T-helper 2 cell (primary cell): ENCODE data around the gene ZNF549.
A peak's percentile ranks its signal among the peaks of the same experiment; 100 is the strongest.

Experiments
- DNase-seq, 5 experiments: peaks; one replicate each; pipeline versions ENCODE4 v3.0.0 to v3.0.0-alpha.2; 2012 to 2022

Gene ZNF549

GRCh38 chr19:57570707-57571106, 43.6 kb downstream of the ZNF549 start:
- no peak for DNase-seq

DNA sequence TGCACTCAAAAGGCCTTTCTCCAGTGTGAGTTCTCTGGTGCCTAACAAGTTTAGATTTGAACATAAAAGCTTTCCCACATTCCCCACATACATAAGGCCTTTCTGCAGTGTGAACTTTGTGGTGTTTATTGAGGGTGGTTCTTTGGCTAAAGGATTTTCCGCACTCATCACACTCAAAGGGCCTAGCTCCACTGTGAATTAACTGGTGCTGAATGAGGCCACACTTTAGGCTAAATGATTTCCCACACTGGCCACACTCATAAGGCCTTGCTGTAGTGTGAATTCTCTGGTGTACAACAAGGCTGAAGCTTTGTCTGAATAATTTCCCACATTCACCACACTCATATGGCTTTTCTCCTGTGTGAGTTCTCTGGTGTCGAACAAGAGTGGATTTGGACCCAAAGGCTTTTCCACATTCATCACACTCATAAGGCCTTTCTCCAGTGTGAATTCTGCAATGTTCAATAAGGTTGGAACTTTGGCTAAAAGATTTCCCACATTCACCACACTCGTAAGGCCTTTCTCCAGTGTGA, 45.3 kb downstream of the ZNF549 start:
- DNase-seq = no peak

DNA sequence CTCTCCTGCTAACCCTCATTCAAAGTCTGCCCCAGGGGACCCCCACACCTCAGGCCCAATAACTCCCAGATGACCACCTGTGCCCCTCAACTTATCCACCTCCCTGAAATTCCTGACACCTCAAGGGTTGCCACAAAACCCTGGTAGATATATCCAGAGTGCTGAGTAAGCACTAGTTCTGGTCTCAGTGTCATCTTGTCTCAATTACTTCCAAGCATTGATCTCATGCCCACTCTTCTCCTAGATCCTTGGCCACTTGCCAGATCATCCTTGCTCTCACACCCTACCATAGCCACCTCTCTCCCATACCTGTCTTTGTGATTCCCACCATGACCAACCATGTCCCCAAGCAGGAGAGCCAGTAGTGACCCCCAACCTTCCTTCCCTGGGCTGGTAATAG, 49.5 kb downstream of the ZNF549 start:
- no peak for DNase-seq

DNA sequence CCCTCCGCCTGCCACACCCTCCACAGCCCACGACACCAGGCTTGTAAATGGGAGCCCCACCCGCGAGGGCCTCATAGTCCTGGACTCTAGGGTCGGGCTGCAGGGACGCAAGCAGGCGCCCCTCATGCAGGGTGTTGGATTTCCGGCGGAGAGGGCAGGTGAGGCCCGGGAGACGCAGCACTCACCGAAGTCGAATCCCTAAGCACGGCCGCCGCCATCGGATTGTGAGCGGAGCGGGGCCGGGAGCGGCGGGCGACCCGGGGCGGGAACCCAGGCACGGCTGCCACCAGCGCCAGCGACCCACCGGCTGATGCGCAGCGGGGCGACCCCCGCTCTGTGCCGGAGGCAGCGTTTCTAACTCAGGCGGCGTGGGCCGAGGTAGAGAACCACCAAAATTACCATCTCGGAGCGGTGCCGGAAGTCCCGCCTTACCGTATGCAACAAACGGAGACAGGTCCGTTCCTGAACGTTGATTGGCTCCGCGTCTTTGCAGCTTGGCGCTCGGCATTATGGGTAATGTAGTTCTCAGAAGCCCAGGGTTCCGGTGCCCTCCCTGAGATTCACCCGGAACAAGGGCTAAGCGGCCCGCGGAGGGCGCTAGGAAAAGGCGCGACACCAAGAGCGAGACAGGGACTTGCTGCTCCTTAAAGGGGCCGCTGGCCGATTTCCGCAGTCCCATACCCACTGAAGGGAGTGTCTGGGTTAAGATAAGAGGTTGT, 51.5 kb downstream of the ZNF549 start, which contains the start of gene ZNF416:
TSS of gene ZNF416 (minus strand) at position 425 of the 719 bp plus-strand sequence. CDS start at position 218, 207 bp downstream.
- DNase-seq = peak; percentile 77 to 99 (median 93)

GRCh38 chr19:57583104-57583520, 56.0 kb downstream of the ZNF549 start:
- DNase-seq = no peak

GRCh38 chr19:57583521-57584416, 56.6 kb downstream of the ZNF549 start, which contains the start of gene ZIK1:
Gene ZIK1 (plus strand): TSS chr19:57584145. CDS start chr19:57584357, 212 bp downstream.
- DNase-seq = peak; percentile 44 to 96 (median 77)

DNA sequence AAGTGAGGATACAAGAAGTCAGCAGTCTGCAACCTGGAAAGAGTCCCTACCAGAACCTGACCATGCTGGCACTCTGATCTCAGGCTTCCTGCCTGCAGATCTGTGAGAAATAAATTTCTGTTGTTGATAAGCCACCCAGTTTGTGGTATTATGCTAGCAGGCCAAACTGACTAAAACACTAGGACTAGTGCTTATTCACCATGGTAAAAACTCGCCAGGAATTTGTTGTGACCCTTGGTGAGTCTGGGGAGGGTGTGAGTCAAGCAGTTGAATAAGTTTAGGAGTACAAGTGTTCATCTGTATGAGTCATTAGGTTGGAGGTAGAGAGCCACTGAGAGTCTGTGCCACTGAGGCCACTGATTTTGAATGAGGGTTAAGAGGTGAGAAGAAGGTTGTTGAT, 60.4 kb downstream of the ZNF549 start:
- no peak for DNase-seq

GRCh38 chr19:57599377-57599760, 72.2 kb downstream of the ZNF549 start:
- no peak for DNase-seq

- peak; percentile 48 to 92 (median 67) for DNase-seq
Observed at GRCh38 chr19:57599761-57600383, 72.7 kb downstream of the ZNF549 start, which contains the start of gene ZNF530. Gene ZNF530 (plus strand): TSS chr19:57599885. CDS start chr19:57604346, 4,461 bp downstream.

GRCh38 chr19:57606931-57607330, 79.8 kb downstream of the ZNF549 start:
- no peak for DNase-seq
